ENCODE measurements around the gene SEC22A. TPM values are rescaled to one million over a fixed set of nuclear protein-coding genes. Genes with fewer than 3 reads are reported as not detected.

Gene SEC22A
- total RNA-seq, 1 donor, result 27.9 TPM

- H3K27me3 ChIP-seq (ENCODE audit: insufficient read depth, low read length), result no peaks in the 10 kb centered on the region
- H3K9me3 ChIP-seq (ENCODE audit: low read depth, low read length), result no peaks in the 10 kb centered on the region
- no peak for DNase-seq (ENCODE audit: insufficient read length, low spot score, missing footprints)
- H4K20me1 ChIP-seq (ENCODE audit: insufficient read depth, low read length), result peaks cover 3% of the 10 kb centered on the region
- H3K4me1 ChIP-seq (ENCODE audit: insufficient read depth, low read length), result no peaks in the 10 kb centered on the region
- no peak overlapping the region for H2AFZ ChIP-seq (ENCODE audit: low read length)
- peaks cover 70% of the 10 kb centered on the region for H3K36me3 ChIP-seq (ENCODE audit: insufficient read depth, low read length)
- H3K27ac ChIP-seq (ENCODE audit: low read depth, low read length), result no peak overlapping the region
- TF ChIP-seq CTCF (IDR thresholded peaks at IDR 0.05; ENCODE audit: extremely low read depth, low read depth, low read length), result no peak
- H3K4me2 ChIP-seq (ENCODE audit: insufficient read depth, low read length), result no peak overlapping the region
- H3K79me2 ChIP-seq (ENCODE audit: insufficient read depth, low read length), result no peaks in the 10 kb centered on the region
- H3K4me3 ChIP-seq (ENCODE audit: insufficient read depth, low read length), result no peak overlapping the region
These were observed 47.4 kb upstream of the SEC22A start for GRCh38 chr3:123154020-123154985.

GRCh38 chr3:123155471-123156011, 46.2 kb upstream of the SEC22A start:
- Histone ChIP-seq H3K9me3 (ENCODE audit: low read depth, low read length) (no peaks in the 10 kb centered on the region), H3K4me2 (ENCODE audit: insufficient read depth, low read length) (no peak overlapping the region), H3K79me2 (ENCODE audit: insufficient read depth, low read length) (no peaks in the 10 kb centered on the region), H2AFZ (ENCODE audit: low read length) (no peak overlapping the region), H4K20me1 (ENCODE audit: insufficient read depth, low read length) (peaks cover 7% of the 10 kb centered on the region), H3K4me3 (ENCODE audit: insufficient read depth, low read length) (no peak overlapping the region), H3K27me3 (ENCODE audit: insufficient read depth, low read length) (no peaks in the 10 kb centered on the region), H3K4me1 (ENCODE audit: insufficient read depth, low read length) (no peaks in the 10 kb centered on the region), H3K27ac (ENCODE audit: low read depth, low read length) (no peak overlapping the region), H3K36me3 (ENCODE audit: insufficient read depth, low read length) (peaks cover 73% of the 10 kb centered on the region)
- DNase-seq (ENCODE audit: insufficient read length, low spot score, missing footprints), result no peak
- TF ChIP-seq CTCF (IDR thresholded peaks at IDR 0.05; ENCODE audit: extremely low read depth, low read depth, low read length), result no peak

GRCh38 chr3:123156276-123156995, 45.3 kb upstream of the SEC22A start:
- Histone ChIP-seq H3K4me1 (ENCODE audit: insufficient read depth, low read length) (no peaks in the 10 kb centered on the region), H3K79me2 (ENCODE audit: insufficient read depth, low read length) (no peaks in the 10 kb centered on the region), H3K27ac (ENCODE audit: low read depth, low read length) (no peak overlapping the region), H3K9me3 (ENCODE audit: low read depth, low read length) (no peaks in the 10 kb centered on the region), H3K27me3 (ENCODE audit: insufficient read depth, low read length) (no peaks in the 10 kb centered on the region), H4K20me1 (ENCODE audit: insufficient read depth, low read length) (peaks cover 7% of the 10 kb centered on the region), H3K36me3 (ENCODE audit: insufficient read depth, low read length) (peaks cover 74% of the 10 kb centered on the region), H3K4me3 (ENCODE audit: insufficient read depth, low read length) (no peak overlapping the region), H2AFZ (ENCODE audit: low read length) (no peak overlapping the region), H3K4me2 (ENCODE audit: insufficient read depth, low read length) (no peak overlapping the region)
- no peak for DNase-seq (ENCODE audit: insufficient read length, low spot score, missing footprints)
- no peak for TF ChIP-seq CTCF (IDR thresholded peaks at IDR 0.05; ENCODE audit: extremely low read depth, low read depth, low read length)

- H3K9me3 ChIP-seq (ENCODE audit: low read depth, low read length), result no peaks in the 10 kb centered on the region
- H3K4me3 ChIP-seq (ENCODE audit: insufficient read depth, low read length), result no peak overlapping the region
- DNase-seq (ENCODE audit: insufficient read length, low spot score, missing footprints), result no peak
- no peaks in the 10 kb centered on the region for H3K27me3 ChIP-seq (ENCODE audit: insufficient read depth, low read length)
- peaks cover 7% of the 10 kb centered on the region for H4K20me1 ChIP-seq (ENCODE audit: insufficient read depth, low read length)
- no peak overlapping the region for H3K27ac ChIP-seq (ENCODE audit: low read depth, low read length)
- no peak for TF ChIP-seq CTCF (IDR thresholded peaks at IDR 0.05; ENCODE audit: extremely low read depth, low read depth, low read length)
- no peak overlapping the region for H2AFZ ChIP-seq (ENCODE audit: low read length)
- no peaks in the 10 kb centered on the region for H3K4me1 ChIP-seq (ENCODE audit: insufficient read depth, low read length)
- peaks cover 81% of the 10 kb centered on the region for H3K36me3 ChIP-seq (ENCODE audit: insufficient read depth, low read length)
- H3K4me2 ChIP-seq (ENCODE audit: insufficient read depth, low read length), result no peak overlapping the region
- H3K79me2 ChIP-seq (ENCODE audit: insufficient read depth, low read length), result no peaks in the 10 kb centered on the region
These were observed 44.5 kb upstream of the SEC22A start for GRCh38 chr3:123157209-123157597.
